ENCODE measurements around the gene ZRANB3.

DNA sequence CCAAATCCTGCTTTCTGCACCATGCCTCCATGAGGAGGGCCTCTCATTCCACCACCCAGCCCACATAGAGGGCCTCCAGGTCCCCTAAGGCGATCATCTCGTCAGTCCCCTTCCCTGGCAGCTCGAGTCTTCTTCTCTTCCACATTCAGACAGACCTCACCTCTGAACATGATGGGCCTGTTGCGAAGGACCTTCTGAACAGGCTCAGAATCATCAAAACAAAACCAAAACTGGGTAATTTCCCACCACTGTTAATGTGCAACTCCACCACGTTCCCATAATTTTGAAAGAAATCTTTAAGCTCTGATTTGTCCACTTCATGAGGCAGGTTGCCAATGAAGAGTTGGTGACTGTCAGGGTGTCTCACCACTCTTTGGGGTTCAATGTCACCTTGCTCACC, 20.4 kb downstream of the ZRANB3 start:
- TF ChIP-seq ARNT (IDR thresholded peaks at IDR 0.05) (no peak), FOXA1 (IDR thresholded peaks at IDR 0.05) (no peak), CTBP1 (IDR thresholded peaks at IDR 0.05; ENCODE audit: borderline replicate concordance) (no peak)

All from HEK293T (cell line).